BJ (cell line): Measurements from ENCODE around the gene COTL1. TPM values are rescaled to one million over a fixed set of nuclear protein-coding genes. Genes with fewer than 3 reads are reported as not detected.

ENCODE experiments used
- CTCF ChIA-PET: fragments of 350-600 bp; formaldehyde crosslinking; extraction: SDS; loops from one replicate; lab custom pipeline; 2021; ENCODE audit warnings: antibody characterized with exemption, inconsistent platforms; lab: Yijun Ruan, JAX
- POLR2A ChIA-PET: fragments of 300-600 bp; sonication (Branson Sonifier 250); formaldehyde crosslinking; extraction: SDS; loops from one replicate; lab custom pipeline; 2021; ENCODE audit warnings: antibody characterized with exemption; lab: Charles Lee
- DNase-seq: peaks from one replicate; pipeline ENCODE4 v3.0.0-alpha.2; 2011; ENCODE audit warnings: low read depth
- H3K27me3 ChIP-seq: 2 replicates; pipeline ENCODE4 v1.6.0; 2011; ENCODE audit warnings: low read length; ENCODE audit not compliant: control insufficient read depth, insufficient read depth
- H3K36me3 ChIP-seq: 2 replicates; pipeline ENCODE4 v1.5.1; 2011; ENCODE audit warnings: low read length; ENCODE audit not compliant: control insufficient read depth, insufficient read depth
- H3K4me3 ChIP-seq: 2 replicates; pipeline ENCODE4 v1.5.1; 2011; ENCODE audit warnings: low read depth, mild to moderate bottlenecking, control low read depth, low read length
- polyA plus RNA-seq: library from polyadenylated mRNA; depleted of rRNA; stranded (reverse); fragments of >200 nt; gene quantifications from 2 replicates; pipeline ENCODE4 v1.2.3, GENCODE V29; 2011
- TF ChIP-seq, protein P1 (sequence below): IDR thresholded peaks from 2 replicates; pipeline ENCODE4 v1.5.1; 2011; ENCODE audit warnings: low read depth, mild to moderate bottlenecking, control low read depth, inconsistent platforms, low read length, moderate library complexity; ENCODE audit not compliant: insufficient read depth

Gene COTL1
- polyA plus RNA-seq, 1 experiment = 166 TPM

- Histone ChIP-seq H3K36me3 (peaks cover 17% of the 10 kb centered on the region), H3K27me3 (no peaks in the 10 kb centered on the region), H3K4me3 (no peak overlapping the region)
- ChIA-PET CTCF (no interaction called here), POLR2A (no interaction called here)
- no peak for DNase-seq
- TF ChIP-seq, protein P1, sequence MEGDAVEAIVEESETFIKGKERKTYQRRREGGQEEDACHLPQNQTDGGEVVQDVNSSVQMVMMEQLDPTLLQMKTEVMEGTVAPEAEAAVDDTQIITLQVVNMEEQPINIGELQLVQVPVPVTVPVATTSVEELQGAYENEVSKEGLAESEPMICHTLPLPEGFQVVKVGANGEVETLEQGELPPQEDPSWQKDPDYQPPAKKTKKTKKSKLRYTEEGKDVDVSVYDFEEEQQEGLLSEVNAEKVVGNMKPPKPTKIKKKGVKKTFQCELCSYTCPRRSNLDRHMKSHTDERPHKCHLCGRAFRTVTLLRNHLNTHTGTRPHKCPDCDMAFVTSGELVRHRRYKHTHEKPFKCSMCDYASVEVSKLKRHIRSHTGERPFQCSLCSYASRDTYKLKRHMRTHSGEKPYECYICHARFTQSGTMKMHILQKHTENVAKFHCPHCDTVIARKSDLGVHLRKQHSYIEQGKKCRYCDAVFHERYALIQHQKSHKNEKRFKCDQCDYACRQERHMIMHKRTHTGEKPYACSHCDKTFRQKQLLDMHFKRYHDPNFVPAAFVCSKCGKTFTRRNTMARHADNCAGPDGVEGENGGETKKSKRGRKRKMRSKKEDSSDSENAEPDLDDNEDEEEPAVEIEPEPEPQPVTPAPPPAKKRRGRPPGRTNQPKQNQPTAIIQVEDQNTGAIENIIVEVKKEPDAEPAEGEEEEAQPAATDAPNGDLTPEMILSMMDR = no peak
Observed at GRCh38 chr16:84592718-84593117, 25.2 kb downstream of the COTL1 start.

DNA sequence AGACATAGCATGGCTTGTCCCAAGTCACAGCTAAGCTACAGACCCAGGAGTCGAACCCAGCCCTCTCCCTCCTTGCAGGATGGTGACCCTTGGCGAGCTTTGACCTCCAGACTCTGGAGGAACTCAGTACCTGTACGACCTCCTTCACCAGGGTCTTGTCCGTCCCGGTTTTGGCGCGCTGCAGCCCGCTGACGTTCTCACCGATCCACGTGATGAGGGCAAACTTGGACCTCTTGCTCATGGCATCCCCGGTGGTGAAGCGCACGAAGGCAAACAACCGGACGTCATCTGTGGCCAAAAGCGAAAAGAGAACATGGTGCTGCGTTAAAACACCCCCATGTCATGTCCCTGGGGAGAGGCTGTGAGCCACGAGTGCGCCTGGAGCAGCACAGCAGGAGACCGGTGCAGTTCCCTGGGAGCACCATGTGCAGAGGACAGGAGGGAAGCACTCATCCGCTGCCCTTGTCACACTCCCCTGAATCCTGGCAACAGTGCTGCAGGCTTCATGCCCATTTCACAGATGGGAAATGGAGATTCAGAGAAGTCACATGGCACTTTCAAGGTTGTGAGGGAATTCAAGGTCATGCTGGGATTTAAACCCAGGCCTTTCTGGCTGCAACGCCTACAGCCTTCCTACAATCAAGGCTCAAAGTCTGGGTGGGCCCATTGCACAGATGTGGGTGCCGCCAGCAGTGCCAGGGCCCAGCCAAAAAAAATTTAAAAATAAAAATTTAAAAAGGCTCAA lies 27.7 kb downstream of the COTL1 start:
- ChIA-PET POLR2A (no interaction called here), CTCF (no interaction called here)
- DNase-seq = no peak
- H3K4me3 ChIP-seq = no peak overlapping the region
- H3K36me3 ChIP-seq = peaks cover 26% of the 10 kb centered on the region
- H3K27me3 ChIP-seq = no peaks in the 10 kb centered on the region
- TF ChIP-seq, protein P1 = no peak

GRCh38 chr16:84588991-84589390 lies 28.9 kb downstream of the COTL1 start:
- peaks cover 26% of the 10 kb centered on the region for H3K36me3 ChIP-seq
- no peaks in the 10 kb centered on the region for H3K27me3 ChIP-seq
- TF ChIP-seq, protein P1 = no peak
- H3K4me3 ChIP-seq = no peak overlapping the region
- ChIA-PET POLR2A (no interaction called here), CTCF (no interaction called here)
- no peak for DNase-seq

DNA sequence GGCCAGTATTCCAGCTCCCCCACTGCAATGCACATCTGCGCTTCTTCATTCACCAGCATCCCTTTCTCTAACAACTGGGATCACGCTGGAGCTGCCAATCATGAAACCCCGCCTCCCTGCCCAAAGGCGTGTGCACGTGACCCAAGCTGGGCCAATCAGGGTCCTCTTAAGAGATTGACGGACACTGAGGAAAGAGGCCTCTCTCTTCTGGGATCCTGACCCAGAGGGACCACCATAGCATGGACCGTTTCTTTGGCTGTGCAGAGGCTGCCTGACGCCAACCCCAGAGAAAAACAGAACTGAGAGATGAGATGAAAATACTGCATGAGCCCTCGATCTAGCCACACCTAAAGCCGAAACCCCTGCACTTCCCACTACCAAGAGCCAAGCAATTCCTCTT lies 32.0 kb downstream of the COTL1 start:
- H3K36me3 ChIP-seq = peaks cover 25% of the 10 kb centered on the region
- ChIA-PET POLR2A (no interaction called here), CTCF (no interaction called here)
- DNase-seq = no peak
- H3K27me3 ChIP-seq = no peaks in the 10 kb centered on the region
- TF ChIP-seq, protein P1 = no peak
- no peak overlapping the region for H3K4me3 ChIP-seq

- TF ChIP-seq, protein P1 = no peak
- CTCF ChIA-PET = no interaction called here
- POLR2A ChIA-PET = no interaction called here
- Histone ChIP-seq H3K27me3 (no peaks in the 10 kb centered on the region), H3K36me3 (peaks cover 25% of the 10 kb centered on the region), H3K4me3 (no peak overlapping the region)
- DNase-seq = no peak
Observed at GRCh38 chr16:84585467-84585866, 32.4 kb downstream of the COTL1 start.
